OCI-LY3 (cell line): ENCODE data around the gene PIEZO2.
"Not testable (repeated sequence)": the region's sequence is repeated elsewhere in the genome, so short reads cannot be mapped to it uniquely, and the experiment has no call there.

Experiments
- H2AFZ ChIP-seq: fragments of 200-600, 300-600 bp; shearing (Covaris generic); 2 replicates; pipeline ENCODE4 v1.6.0; 2014; ENCODE audit warnings: antibody characterized with exemption, low read depth, low read length
- H3K27ac ChIP-seq: fragments of 200-600, 300-600 bp; sonication (generic); 2 replicates; pipeline ENCODE4 v1.5.1; 2014; ENCODE audit warnings: mild to moderate bottlenecking, low read length, moderate library complexity, mixed read lengths
- H3K27me3 ChIP-seq: fragments of 200-600, 300-600 bp; sonication (generic); 2 replicates; pipeline ENCODE4 v1.6.1; 2014; ENCODE audit warnings: low read depth, low read length, mixed read lengths
- H3K36me3 ChIP-seq: fragments of 200-600, 300-600 bp; sonication (generic); replicated peaks from 2 replicates; pipeline ENCODE3; 2014; ENCODE audit warnings: low read depth, low read length, mixed read lengths
- H3K4me1 ChIP-seq: fragments of 300-600, 200-600 bp; sonication (generic); 2 replicates; pipeline ENCODE4 v1.6.1; 2014; ENCODE audit warnings: low read length, mixed read lengths
- H3K4me2 ChIP-seq: fragments of 200-600, 300-600 bp; sonication (generic); 2 replicates; pipeline ENCODE4 v1.6.1; 2014; ENCODE audit warnings: low read length, mixed read lengths
- H3K4me3 ChIP-seq: fragments of 300-600, 200-600 bp; sonication (generic); 2 replicates; pipeline ENCODE4 v1.5.1; 2014; ENCODE audit warnings: antibody characterized with exemption, mild to moderate bottlenecking, low read length, moderate library complexity
- H3K79me2 ChIP-seq: fragments of 300-600, 200-600 bp; shearing (Covaris generic); 2 replicates; pipeline ENCODE4 v1.6.1; 2014; ENCODE audit warnings: mild to moderate bottlenecking, low read length, mixed read lengths
- H3K9ac ChIP-seq: fragments of 300-600, 200-600 bp; shearing (Covaris generic); 2 replicates; pipeline ENCODE4 v1.6.0; 2014; ENCODE audit warnings: mild to moderate bottlenecking, low read length, moderate library complexity
- H3K9me3 ChIP-seq: fragments of 200-600, 300-600 bp; shearing (Covaris generic); 2 replicates; pipeline ENCODE4 v1.6.1; 2014; ENCODE audit warnings: low read length, mixed read lengths; ENCODE audit not compliant: insufficient read depth
- H4K20me1 ChIP-seq: fragments of 200-600, 300-600 bp; sonication (generic); 2 replicates; pipeline ENCODE4 v1.6.1; 2016; ENCODE audit warnings: low read length, mixed read lengths; ENCODE audit not compliant: insufficient read depth
- CTCF ChIP-seq: fragments of 200-600, 300-600 bp; sonication (generic); IDR thresholded peaks from 2 replicates; pipeline ENCODE4 v1.5.1; 2014; ENCODE audit warnings: antibody characterized with exemption, low read length, low read depth
- EZH2phosphoT487 ChIP-seq: fragments of 200-600 bp; shearing (Covaris generic); IDR thresholded peaks from 2 replicates; pipeline ENCODE4 v1.6.1; 2018; ENCODE audit warnings: antibody characterized with exemption, mixed run types, low read depth

PIEZO2 gene

GRCh38 chr18:11149441-11150270, at the start of gene PIEZO2:
Gene PIEZO2, minus strand, starts transcription at chr18:11149569. Its CDS starts 981 bp downstream, at chr18:11148588.
- Histone ChIP-seq H3K4me1 (no peaks in the 10 kb centered on the region), H3K79me2 (no peaks in the 10 kb centered on the region), H4K20me1 (no peaks in the 10 kb centered on the region), H3K4me3 (no peak within 1 kb of the TSS), H3K9me3 (no peaks in the 10 kb centered on the region), H2AFZ (no peak within 1 kb of the TSS), H3K27me3 (no peaks in the 10 kb centered on the region), H3K36me3 (no peaks in the 10 kb centered on the region), H3K4me2 (no peak within 1 kb of the TSS), H3K9ac (no peak within 1 kb of the TSS), H3K27ac (no peak within 1 kb of the TSS)
- TF ChIP-seq EZH2phosphoT487 (no peak), CTCF (no peak)

GRCh38 chr18:11183637-11184036, 34.3 kb upstream of the PIEZO2 start:
- H3K9me3 ChIP-seq, result no peaks in the 10 kb centered on the region
- H3K9ac ChIP-seq, result no peak overlapping the region
- TF ChIP-seq CTCF (no peak), EZH2phosphoT487 (no peak)
- H3K4me1 ChIP-seq, result no peaks in the 10 kb centered on the region
- no peaks in the 10 kb centered on the region for H4K20me1 ChIP-seq
- no peaks in the 10 kb centered on the region for H3K27me3 ChIP-seq
- H3K4me2 ChIP-seq, result no peak overlapping the region
- H3K4me3 ChIP-seq, result no peak overlapping the region
- no peak overlapping the region for H2AFZ ChIP-seq
- no peaks in the 10 kb centered on the region for H3K79me2 ChIP-seq
- H3K36me3 ChIP-seq, result no peaks in the 10 kb centered on the region
- H3K27ac ChIP-seq, result no peak overlapping the region

- H3K27me3 ChIP-seq, H3K4me3 ChIP-seq, H3K27ac ChIP-seq, H3K79me2 ChIP-seq, H2AFZ ChIP-seq, H3K4me1 ChIP-seq, H3K9ac ChIP-seq, H3K36me3 ChIP-seq, H4K20me1 ChIP-seq, H3K9me3 ChIP-seq, H3K4me2 ChIP-seq: not testable (repeated sequence)
Measured at GRCh38 chr18:11181629-11182028, 32.3 kb upstream of the PIEZO2 start.

- Histone ChIP-seq H3K4me3 (no peak overlapping the region), H3K27me3 (no peaks in the 10 kb centered on the region), H2AFZ (no peak overlapping the region), H3K36me3 (no peaks in the 10 kb centered on the region), H3K79me2 (no peaks in the 10 kb centered on the region), H3K27ac (no peak overlapping the region), H4K20me1 (no peaks in the 10 kb centered on the region), H3K4me1 (no peaks in the 10 kb centered on the region), H3K9me3 (no peaks in the 10 kb centered on the region), H3K9ac (no peak overlapping the region), H3K4me2 (no peak overlapping the region)
- no peak for TF ChIP-seq EZH2phosphoT487
- no peak for TF ChIP-seq CTCF
Measured at GRCh38 chr18:11179959-11180519, 30.7 kb upstream of the PIEZO2 start.
